Omental fat pad (tissue), 4 donors: ENCODE measurements around the gene CARMIL3. TPM values are rescaled to one million over a fixed set of nuclear protein-coding genes. Genes with fewer than 3 reads are reported as not detected.

ENCODE experiments used
- ATAC-seq: fragments of 150-250 bp; one replicate; pipeline ENCODE4 v1.9.1; 2016; ENCODE audit warnings: mild to moderate bottlenecking, moderate library complexity; ENCODE audit not compliant: low FRiP score
- DNase-seq: peaks from one replicate; pipeline ENCODE4 v3.0.0-alpha.2; 2019; ENCODE audit warnings: low spot score
- total RNA-seq, 4 donors: library from RNA; depleted of rRNA; stranded (reverse); fragments of >200 nt; gene quantifications; one replicate each; pipeline ENCODE4 v1.1.0, GENCODE V29; 2016
- TF ChIP-seq, protein P1 (sequence below), 3 donors: fragments of 450-650 bp; IDR thresholded peaks; one replicate each; pipeline ENCODE4 v1.5.1; 2016 to 2017; ENCODE audit warnings: antibody characterized with exemption in 3 of 3, mild to moderate bottlenecking in 3 of 3, moderate library complexity in 2 of 3

Gene CARMIL3
- total RNA-seq, 4 donors from 2014 or later, result 0.06 to 0.72 (median 0.30) TPM

DNA sequence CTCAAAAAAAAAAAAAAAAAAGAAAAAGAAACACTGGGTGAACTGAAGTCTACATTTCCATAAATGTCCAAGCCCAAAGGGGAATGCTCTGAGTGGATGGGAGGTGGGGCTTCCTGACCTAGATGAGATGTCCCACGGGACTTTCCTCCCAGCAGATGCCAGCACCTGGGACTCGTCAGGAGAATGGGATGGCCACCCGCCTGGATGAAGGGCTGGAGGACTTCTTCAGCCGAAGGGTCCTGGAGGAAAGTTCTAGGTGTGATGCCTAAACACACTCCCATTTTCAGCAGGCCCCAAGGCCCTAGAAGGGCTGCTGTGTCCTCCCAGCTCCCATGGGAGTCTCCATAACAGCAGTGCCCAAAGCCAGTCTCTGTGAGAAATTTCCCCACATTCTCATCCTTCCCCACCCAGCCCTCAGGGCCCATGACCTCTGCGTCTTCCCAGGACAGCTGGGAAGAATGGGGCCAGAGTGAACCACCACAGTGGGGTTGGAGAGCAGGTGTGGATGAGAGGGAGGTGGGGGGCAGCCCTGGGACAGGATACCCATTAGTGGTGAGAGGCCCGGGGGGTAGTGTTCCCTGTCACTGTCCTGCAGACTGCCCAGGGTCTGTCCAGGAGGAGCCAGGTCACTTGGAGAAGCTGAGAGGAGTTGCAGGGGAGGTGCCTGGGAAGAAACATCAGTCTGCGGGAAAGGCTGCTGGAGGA lies 12.4 kb downstream of the CARMIL3 start:
- DNase-seq (no peak), ATAC-seq (no peak)
- TF ChIP-seq, protein P1, sequence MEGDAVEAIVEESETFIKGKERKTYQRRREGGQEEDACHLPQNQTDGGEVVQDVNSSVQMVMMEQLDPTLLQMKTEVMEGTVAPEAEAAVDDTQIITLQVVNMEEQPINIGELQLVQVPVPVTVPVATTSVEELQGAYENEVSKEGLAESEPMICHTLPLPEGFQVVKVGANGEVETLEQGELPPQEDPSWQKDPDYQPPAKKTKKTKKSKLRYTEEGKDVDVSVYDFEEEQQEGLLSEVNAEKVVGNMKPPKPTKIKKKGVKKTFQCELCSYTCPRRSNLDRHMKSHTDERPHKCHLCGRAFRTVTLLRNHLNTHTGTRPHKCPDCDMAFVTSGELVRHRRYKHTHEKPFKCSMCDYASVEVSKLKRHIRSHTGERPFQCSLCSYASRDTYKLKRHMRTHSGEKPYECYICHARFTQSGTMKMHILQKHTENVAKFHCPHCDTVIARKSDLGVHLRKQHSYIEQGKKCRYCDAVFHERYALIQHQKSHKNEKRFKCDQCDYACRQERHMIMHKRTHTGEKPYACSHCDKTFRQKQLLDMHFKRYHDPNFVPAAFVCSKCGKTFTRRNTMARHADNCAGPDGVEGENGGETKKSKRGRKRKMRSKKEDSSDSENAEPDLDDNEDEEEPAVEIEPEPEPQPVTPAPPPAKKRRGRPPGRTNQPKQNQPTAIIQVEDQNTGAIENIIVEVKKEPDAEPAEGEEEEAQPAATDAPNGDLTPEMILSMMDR (IDR thresholded peaks at IDR 0.05), result no peak

DNA sequence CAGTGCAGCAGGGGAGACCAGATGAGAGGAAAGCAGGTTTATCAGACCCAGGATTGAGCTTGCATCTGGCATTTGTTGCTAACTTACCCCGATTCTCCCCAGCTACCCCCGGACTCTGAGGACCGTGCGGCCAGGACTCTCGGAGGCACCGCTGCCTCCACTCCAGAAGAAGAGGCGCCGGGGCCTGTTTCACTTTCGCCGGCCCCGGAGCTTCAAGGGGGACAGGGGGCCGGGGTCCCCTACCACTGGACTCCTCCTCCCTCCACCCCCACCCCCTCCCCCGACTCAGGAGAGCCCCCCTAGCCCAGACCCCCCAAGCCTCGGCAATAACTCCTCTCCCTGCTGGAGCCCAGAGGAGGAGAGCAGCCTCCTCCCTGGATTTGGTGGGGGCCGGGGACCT lies 13.0 kb downstream of the CARMIL3 start:
- TF ChIP-seq, protein P1 (IDR thresholded peaks at IDR 0.05), result no peak
- DNase-seq, result no peak
- no peak for ATAC-seq

DNA sequence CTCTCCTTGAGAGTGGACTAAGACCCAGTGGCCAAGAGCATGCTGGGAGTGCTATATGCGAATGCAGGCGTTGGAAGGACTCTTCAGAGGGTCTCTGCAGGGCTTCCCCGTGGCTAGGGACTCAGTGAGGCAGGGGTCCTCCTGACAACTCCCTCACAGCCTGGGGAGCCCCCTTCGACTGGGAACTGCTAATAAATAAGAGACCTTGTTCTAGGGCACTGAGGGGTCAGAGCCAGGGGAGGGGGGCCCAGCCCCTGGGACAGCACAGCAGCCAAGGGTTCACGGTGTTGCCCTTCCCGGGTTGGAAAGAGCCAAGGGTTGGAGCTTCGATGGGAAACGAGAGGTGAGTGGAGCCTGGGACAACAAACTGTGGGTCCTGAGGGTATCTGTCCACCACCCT lies 13.6 kb downstream of the CARMIL3 start:
- TF ChIP-seq, protein P1 (IDR thresholded peaks at IDR 0.05), result no peak
- no peak for DNase-seq
- ATAC-seq, result no peak

DNA sequence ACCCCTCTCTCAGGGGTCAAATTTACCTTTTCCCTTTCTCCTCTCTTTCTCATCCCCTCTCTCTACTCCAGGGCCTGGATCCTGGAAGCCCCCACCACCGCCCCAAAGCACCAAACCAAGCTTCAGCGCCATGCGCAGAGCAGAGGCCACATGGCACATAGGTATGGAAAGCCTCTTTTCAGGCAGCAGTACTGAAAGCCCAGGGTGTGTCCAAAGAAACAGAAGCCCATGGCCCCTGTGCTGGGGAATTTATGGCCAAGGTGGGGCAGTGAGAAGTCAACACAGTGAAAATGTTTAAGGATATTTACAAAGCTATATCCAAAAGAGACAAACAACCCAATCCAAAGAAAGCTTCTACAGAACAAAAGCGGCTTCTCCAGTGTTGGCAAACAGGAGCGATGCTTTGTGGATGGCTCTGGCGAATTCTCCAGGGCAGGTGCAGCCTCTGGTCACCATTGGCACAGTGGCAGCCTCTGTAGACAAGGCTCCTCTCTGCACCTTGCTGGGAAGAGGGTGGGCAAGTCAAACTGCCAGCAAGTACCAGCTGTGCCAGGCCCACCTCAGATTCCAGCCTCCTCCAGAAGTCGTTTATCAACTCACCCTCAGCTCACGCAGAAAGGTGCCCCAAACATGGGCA lies 14.8 kb downstream of the CARMIL3 start:
- no peak for DNase-seq
- no peak for ATAC-seq
- TF ChIP-seq, protein P1 (IDR thresholded peaks at IDR 0.05), result no peak

DNA sequence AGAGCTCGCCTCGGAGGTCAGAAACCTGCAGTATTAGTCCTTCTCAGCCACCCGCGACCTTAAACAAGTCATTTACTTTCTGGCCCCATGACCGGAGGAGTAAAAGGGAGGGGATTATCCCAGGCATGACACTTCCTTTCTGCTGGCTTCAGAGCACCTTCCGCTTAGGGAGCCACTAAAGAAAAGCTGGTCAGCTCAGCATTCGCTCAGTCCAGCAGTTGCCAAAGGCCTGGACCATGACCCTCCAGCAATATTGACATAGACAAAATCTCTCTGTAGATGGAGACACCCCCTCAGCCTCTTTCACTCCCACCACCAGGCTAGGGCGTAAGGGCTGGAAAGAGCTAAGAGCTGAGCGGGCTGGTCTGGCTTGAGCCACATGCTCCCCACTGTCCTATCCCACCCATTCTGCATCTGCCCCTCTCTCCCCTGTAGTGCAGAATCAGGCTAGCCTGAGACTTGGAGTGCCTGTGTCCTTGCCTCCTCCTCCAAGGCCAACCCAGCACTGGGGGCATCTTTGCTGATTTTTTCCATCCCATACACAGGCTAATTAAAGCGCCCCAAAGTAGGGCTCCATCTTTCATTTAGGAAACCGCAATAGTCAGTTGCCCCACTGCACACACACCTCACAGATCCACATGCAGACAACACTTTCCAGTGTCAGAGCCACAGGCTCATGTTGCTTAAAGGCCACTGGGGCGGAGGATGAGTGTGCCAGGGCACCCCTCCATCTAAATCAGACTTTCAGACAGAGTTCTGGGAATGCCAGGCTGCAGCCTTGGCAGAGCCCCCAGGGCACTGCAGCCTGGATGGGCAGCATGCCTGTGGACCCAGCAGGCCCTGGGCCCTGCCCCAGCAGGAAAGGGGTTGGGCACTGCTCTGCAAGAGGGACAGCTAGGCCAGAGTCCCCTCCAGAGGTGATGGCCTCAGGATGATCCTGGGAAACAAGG lies 15.6 kb downstream of the CARMIL3 start:
- DNase-seq, result no peak
- TF ChIP-seq, protein P1 (IDR thresholded peaks at IDR 0.05), result no peak
- no peak for ATAC-seq

DNA sequence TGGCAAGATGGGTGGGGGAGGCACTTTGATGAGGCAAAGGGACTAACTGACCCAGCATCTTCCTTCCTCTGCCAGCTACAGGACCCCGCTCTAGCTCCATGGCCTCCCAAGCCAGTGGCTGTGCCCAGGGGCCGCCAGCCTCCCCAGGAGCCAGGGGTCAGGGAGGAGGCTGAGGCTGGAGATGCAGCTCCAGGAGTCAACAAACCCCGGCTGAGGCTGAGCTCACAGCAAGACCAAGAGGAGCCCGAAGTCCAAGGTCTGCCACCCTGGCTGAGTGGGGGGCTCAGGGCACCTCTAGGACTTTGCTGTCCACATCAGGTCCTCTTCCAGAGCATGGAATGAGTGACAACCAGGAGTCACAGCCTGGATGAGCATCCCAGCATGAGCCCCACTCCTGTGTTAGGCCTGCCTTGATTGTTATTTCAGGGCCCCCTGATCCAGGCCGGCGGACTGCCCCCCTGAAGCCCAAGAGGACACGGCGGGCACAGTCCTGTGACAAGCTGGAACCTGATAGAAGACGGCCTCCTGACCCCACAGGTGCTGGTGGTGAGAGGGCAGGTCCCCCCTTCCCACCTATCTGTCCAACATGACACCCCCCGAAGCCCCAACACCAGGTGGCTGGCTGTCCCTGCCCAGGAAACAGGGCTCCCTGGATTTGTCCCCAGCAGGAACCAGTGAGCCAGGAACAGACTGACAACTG lies 17.1 kb downstream of the CARMIL3 start:
- TF ChIP-seq, protein P1 (IDR thresholded peaks at IDR 0.05), result no peak
- no peak for ATAC-seq
- DNase-seq, result no peak
